Activated naive CD4-positive, alpha-beta T cell treated with anti-CD3 and anti-CD28 coated beads, Interleukin-2, amount 50 U/mL, for 72 hours (primary cell): ENCODE measurements around the gene CLNK. TPM values are rescaled to one million over a fixed set of nuclear protein-coding genes. Genes with fewer than 3 reads are reported as not detected.

ENCODE experiments used
- ATAC-seq, 2 donors: fragments of 150-1000 bp; cut with Tn5 transposase; 2 replicates each; pipeline ENCODE4 v1.10.0; 2021; ENCODE audit warnings: mild to moderate bottlenecking in 2 of 2, moderate library complexity in 2 of 2
- DNase-seq, 2 donors: peaks; one replicate each; pipeline ENCODE4 v3.0.0; 2021 to 2022; ENCODE audit warnings: low spot score in 2 of 2
- H3K27ac Mint-ChIP-seq, 2 donors: one replicate each; pipeline ENCODE4 v1.8.0; 2022; ENCODE audit warnings: mild to moderate bottlenecking in 2 of 2, mixed read lengths in 2 of 2
- H3K36me3 Mint-ChIP-seq, 2 donors: one replicate each; pipeline ENCODE4 v1.8.0; 2022; ENCODE audit warnings: mixed read lengths in 2 of 2
- H3K9me3 Mint-ChIP-seq, 2 donors: one replicate each; pipeline ENCODE4 v1.8.0; 2022; ENCODE audit warnings: mixed read lengths in 2 of 2
- total RNA-seq, 2 donors: library from RNA; stranded (reverse); gene quantifications; one replicate each; pipeline ENCODE4 v1.2.3, GENCODE V29; 2022

Gene CLNK
- total RNA-seq, 2 donors from 2014 or later: 0.39 TPM; not detected in 1

GRCh38 chr4:10677796-10678497 lies 6.6 kb downstream of the CLNK start:
- Mint-ChIP-seq H3K9me3 (peaks cover 0 to 26% of the 10 kb centered on the region in 2 donors), H3K36me3 (peaks cover 0 to 7% of the 10 kb centered on the region in 2 donors), H3K27ac (no peak overlapping the region)
- ATAC-seq (no peak), DNase-seq (no peak)

GRCh38 chr4:10673817-10674369 lies 10.7 kb downstream of the CLNK start:
- DNase-seq: no peak
- peak in 1 of 2 donors; percentile 17 for ATAC-seq
- Mint-ChIP-seq H3K36me3 (peaks cover 0 to 7% of the 10 kb centered on the region in 2 donors), H3K27ac (peak overlapping the region in 1 of 2 donors; percentile 18), H3K9me3 (peaks cover 0 to 32% of the 10 kb centered on the region in 2 donors)

GRCh38 chr4:10672379-10672778 lies 12.2 kb downstream of the CLNK start:
- H3K9me3 Mint-ChIP-seq: peaks cover 0 to 24% of the 10 kb centered on the region in 2 donors
- ATAC-seq (no peak), DNase-seq (no peak)
- H3K27ac Mint-ChIP-seq: no peak overlapping the region
- H3K36me3 Mint-ChIP-seq: peaks cover 0 to 7% of the 10 kb centered on the region in 2 donors

GRCh38 chr4:10671799-10672198 lies 12.8 kb downstream of the CLNK start:
- Mint-ChIP-seq H3K9me3 (peaks cover 0 to 18% of the 10 kb centered on the region in 2 donors), H3K36me3 (peaks cover 0 to 3% of the 10 kb centered on the region in 2 donors), H3K27ac (no peak overlapping the region)
- ATAC-seq (no peak), DNase-seq (no peak)

GRCh38 chr4:10671366-10671765 lies 13.2 kb downstream of the CLNK start:
- no peak overlapping the region for H3K27ac Mint-ChIP-seq
- H3K36me3 Mint-ChIP-seq: no peaks in the 10 kb centered on the region
- no peak for DNase-seq
- H3K9me3 Mint-ChIP-seq: peaks cover 0 to 14% of the 10 kb centered on the region in 2 donors
- peak; percentile 96 to 99 for ATAC-seq

- peaks cover 0 to 14% of the 10 kb centered on the region in 2 donors for H3K9me3 Mint-ChIP-seq
Measured at GRCh38 chr4:10670321-10670720, 14.2 kb downstream of the CLNK start.

GRCh38 chr4:10667701-10668326 lies 16.8 kb downstream of the CLNK start:
- H3K9me3 Mint-ChIP-seq: peaks cover 0 to 5% of the 10 kb centered on the region in 2 donors
- DNase-seq (no peak), ATAC-seq (no peak)
- no peaks in the 10 kb centered on the region for H3K36me3 Mint-ChIP-seq
- H3K27ac Mint-ChIP-seq: no peak overlapping the region

More at GRCh38 chr4:10670321-10670720, 14.2 kb downstream of the CLNK start:
- Mint-ChIP-seq H3K36me3 (no peaks in the 10 kb centered on the region), H3K27ac (no peak overlapping the region)
- ATAC-seq: no peak
- no peak for DNase-seq

- Mint-ChIP-seq H3K36me3 (no peaks in the 10 kb centered on the region), H3K9me3 (peaks cover 0 to 5% of the 10 kb centered on the region in 2 donors), H3K27ac (no peak overlapping the region)
- DNase-seq (no peak), ATAC-seq (no peak)
Measured at GRCh38 chr4:10666616-10667015, 18.0 kb downstream of the CLNK start.

GRCh38 chr4:10664408-10664807 lies 20.2 kb downstream of the CLNK start:
- peak in 1 of 2 donors; percentile 48 for ATAC-seq
- Mint-ChIP-seq H3K36me3 (no peaks in the 10 kb centered on the region), H3K27ac (no peak overlapping the region), H3K9me3 (peaks cover 0 to 5% of the 10 kb centered on the region in 2 donors)
- no peak for DNase-seq

- DNase-seq (no peak), ATAC-seq (no peak)
- no peaks in the 10 kb centered on the region for H3K36me3 Mint-ChIP-seq
- no peak overlapping the region for H3K27ac Mint-ChIP-seq
- H3K9me3 Mint-ChIP-seq: no peaks in the 10 kb centered on the region
Measured at GRCh38 chr4:10662937-10663336, 21.6 kb downstream of the CLNK start.

GRCh38 chr4:10661047-10661446 lies 23.5 kb downstream of the CLNK start:
- DNase-seq: no peak
- ATAC-seq: no peak
- Mint-ChIP-seq H3K36me3 (no peaks in the 10 kb centered on the region), H3K27ac (no peak overlapping the region), H3K9me3 (no peaks in the 10 kb centered on the region)

- no peak for ATAC-seq
Measured at GRCh38 chr4:10659251-10659650, 25.3 kb downstream of the CLNK start.

GRCh38 chr4:10656988-10657387 lies 27.6 kb downstream of the CLNK start:
- DNase-seq (no peak), ATAC-seq (no peak)
- Mint-ChIP-seq H3K9me3 (peaks cover 5 to 12% of the 10 kb centered on the region in 2 donors), H3K27ac (no peak overlapping the region), H3K36me3 (peaks cover 0 to 6% of the 10 kb centered on the region in 2 donors)

More at GRCh38 chr4:10659251-10659650, 25.3 kb downstream of the CLNK start:
- Mint-ChIP-seq H3K9me3 (peaks cover 5 to 8% of the 10 kb centered on the region in 2 donors), H3K36me3 (peaks cover 0 to 6% of the 10 kb centered on the region in 2 donors), H3K27ac (no peak overlapping the region)
- DNase-seq: no peak

GRCh38 chr4:10656420-10656819 lies 28.1 kb downstream of the CLNK start:
- Mint-ChIP-seq H3K9me3 (peaks cover 5 to 12% of the 10 kb centered on the region in 2 donors), H3K36me3 (peaks cover 0 to 6% of the 10 kb centered on the region in 2 donors), H3K27ac (peak overlapping the region in 1 of 2 donors; percentile 39)
- no peak for DNase-seq
- ATAC-seq: peak in 1 of 2 donors; percentile 54

GRCh38 chr4:10655968-10656367 lies 28.6 kb downstream of the CLNK start:
- Mint-ChIP-seq H3K9me3 (peaks cover 5 to 12% of the 10 kb centered on the region in 2 donors), H3K36me3 (peaks cover 0 to 6% of the 10 kb centered on the region in 2 donors), H3K27ac (peak overlapping the region in 1 of 2 donors; percentile 25)
- DNase-seq (no peak), ATAC-seq (peak in 1 of 2 donors; percentile 84)

- no peaks in the 10 kb centered on the region for H3K36me3 Mint-ChIP-seq
- H3K9me3 Mint-ChIP-seq: peaks cover 0 to 8% of the 10 kb centered on the region in 2 donors
- no peak overlapping the region for H3K27ac Mint-ChIP-seq
- ATAC-seq: no peak
- no peak for DNase-seq
Measured at GRCh38 chr4:10648479-10648878, 36.1 kb downstream of the CLNK start.

GRCh38 chr4:10647846-10648245 lies 36.7 kb downstream of the CLNK start:
- no peaks in the 10 kb centered on the region for H3K36me3 Mint-ChIP-seq
- H3K27ac Mint-ChIP-seq: no peak overlapping the region
- ATAC-seq (no peak), DNase-seq (no peak)
- peaks cover 0 to 8% of the 10 kb centered on the region in 2 donors for H3K9me3 Mint-ChIP-seq
